ENCODE results near the gene TRIM44.

- TF ChIP-seq, protein P1, sequence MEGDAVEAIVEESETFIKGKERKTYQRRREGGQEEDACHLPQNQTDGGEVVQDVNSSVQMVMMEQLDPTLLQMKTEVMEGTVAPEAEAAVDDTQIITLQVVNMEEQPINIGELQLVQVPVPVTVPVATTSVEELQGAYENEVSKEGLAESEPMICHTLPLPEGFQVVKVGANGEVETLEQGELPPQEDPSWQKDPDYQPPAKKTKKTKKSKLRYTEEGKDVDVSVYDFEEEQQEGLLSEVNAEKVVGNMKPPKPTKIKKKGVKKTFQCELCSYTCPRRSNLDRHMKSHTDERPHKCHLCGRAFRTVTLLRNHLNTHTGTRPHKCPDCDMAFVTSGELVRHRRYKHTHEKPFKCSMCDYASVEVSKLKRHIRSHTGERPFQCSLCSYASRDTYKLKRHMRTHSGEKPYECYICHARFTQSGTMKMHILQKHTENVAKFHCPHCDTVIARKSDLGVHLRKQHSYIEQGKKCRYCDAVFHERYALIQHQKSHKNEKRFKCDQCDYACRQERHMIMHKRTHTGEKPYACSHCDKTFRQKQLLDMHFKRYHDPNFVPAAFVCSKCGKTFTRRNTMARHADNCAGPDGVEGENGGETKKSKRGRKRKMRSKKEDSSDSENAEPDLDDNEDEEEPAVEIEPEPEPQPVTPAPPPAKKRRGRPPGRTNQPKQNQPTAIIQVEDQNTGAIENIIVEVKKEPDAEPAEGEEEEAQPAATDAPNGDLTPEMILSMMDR (IDR thresholded peaks at IDR 0.05; ENCODE audit: low read depth, low read length, poor library complexity, severe bottlenecking) = no peak
- TF ChIP-seq EZH2phosphoT487 (IDR thresholded peaks at IDR 0.05; ENCODE audit: borderline replicate concordance, low read length) = no peak
Observed at GRCh38 chr11:35655254-35655653, 7.3 kb upstream of the TRIM44 start.
